GM12865 (cell line): Measurements from ENCODE around the gene BCAS1.

Experiments
- DNase-seq: peaks from one replicate; pipeline ENCODE4 v3.0.0; 2010; ENCODE audit warnings: low read depth
- H3K4me3 ChIP-seq: 2 replicates; pipeline ENCODE4 v1.5.1; 2011; ENCODE audit warnings: mild to moderate bottlenecking, low read depth, low read length, control low read depth
- CTCF ChIP-seq: IDR thresholded peaks from 2 replicates; pipeline ENCODE4 v1.5.1; 2011; ENCODE audit warnings: low read length, control low read depth, low read depth, inconsistent platforms; ENCODE audit not compliant: insufficient read depth; ENCODE audit errors: missing control alignments

BCAS1 gene

GRCh38 chr20:54068966-54069365, 1.4 kb downstream of the BCAS1 start:
- no peak for DNase-seq

GRCh38 chr20:54068495-54068894, 1.9 kb downstream of the BCAS1 start:
- H3K4me3 ChIP-seq = no peak overlapping the region
- DNase-seq = no peak
- TF ChIP-seq CTCF = no peak

More at GRCh38 chr20:54068966-54069365, 1.4 kb downstream of the BCAS1 start:
- no peak for TF ChIP-seq CTCF
- no peak overlapping the region for H3K4me3 ChIP-seq

- H3K4me3 ChIP-seq = no peak overlapping the region
- TF ChIP-seq CTCF = no peak
- peak; percentile 86 for DNase-seq
These were observed 2.7 kb downstream of the BCAS1 start for GRCh38 chr20:54067606-54068174.

- no peak for TF ChIP-seq CTCF
- peak overlapping the region; percentile 50 for H3K4me3 ChIP-seq
- DNase-seq = no peak
These were observed 4.8 kb downstream of the BCAS1 start for GRCh38 chr20:54065601-54066038.

- no peak for TF ChIP-seq CTCF
- no peak for DNase-seq
- peak overlapping the region; percentile 50 for H3K4me3 ChIP-seq
These were observed 5.5 kb downstream of the BCAS1 start for GRCh38 chr20:54064939-54065338.

GRCh38 chr20:54063992-54064676, 6.3 kb downstream of the BCAS1 start:
- H3K4me3 ChIP-seq = peak overlapping the region; percentile 40
- peak; percentile 86 for DNase-seq
- no peak for TF ChIP-seq CTCF
